Peyer's patch (tissue), 4 donors: ENCODE results near the gene PLK3. TPM values are rescaled to one million over a fixed set of nuclear protein-coding genes. Genes with fewer than 3 reads are reported as not detected.

Source experiments
- DNase-seq, 3 donors: peaks; one replicate each; pipeline ENCODE4 v3.0.0-alpha.2; 2017 to 2019
- H3K27ac ChIP-seq, 4 donors: fragments of 200-600 bp; sonication (generic); one replicate each; pipeline ENCODE4 v1.5.1; 2016 to 2019
- H3K27me3 ChIP-seq, 2 donors: fragments of 200-600 bp; sonication (generic); one replicate each; pipeline ENCODE4 v1.5.1; 2019
- H3K36me3 ChIP-seq, 3 donors: fragments of 200-600 bp; sonication (generic); one replicate each; pipeline ENCODE4 v1.5.1; 2016 to 2019
- H3K4me1 ChIP-seq, 4 donors: fragments of 200-600 bp; sonication (generic); one replicate each; pipeline ENCODE4 v1.5.1; 2016 to 2019
- H3K4me3 ChIP-seq, 4 donors: fragments of 200-600 bp; sonication (generic); 1 replicate in 3 of 4; 2 replicates in 1 of 4; pipeline ENCODE4 v1.5.1; 2016 to 2019; ENCODE audit warnings: mild to moderate bottlenecking in 1 of 4
- H3K9me3 ChIP-seq, 4 donors: fragments of 200-600 bp; sonication (generic); one replicate each; pipeline ENCODE4 v1.5.1; 2016 to 2019; ENCODE audit warnings: mild to moderate bottlenecking in 1 of 4
- CTCF ChIP-seq, 6 experiments: fragments of 450-650 bp in 4 of 6; fragments of 200-600 bp in 2 of 6; sonication (generic) in 1 of 6; IDR thresholded peaks; one replicate each; pipeline ENCODE4 v1.5.1; 2017 to 2019; ENCODE audit warnings: antibody characterized with exemption in 6 of 6, mild to moderate bottlenecking in 3 of 6, moderate library complexity in 1 of 6
- POLR2A ChIP-seq, 2 donors: fragments of 450-650 bp; IDR thresholded peaks; one replicate each; pipeline ENCODE4 v1.5.1; 2017; ENCODE audit warnings: antibody characterized with exemption in 2 of 2, mild to moderate bottlenecking in 2 of 2, moderate library complexity in 2 of 2
- total RNA-seq, 4 donors: library from RNA; depleted of rRNA; stranded (reverse); fragments of >200 nt; gene quantifications; one replicate each; pipeline ENCODE4 v1.1.0, GENCODE V29; 2016

Gene PLK3
- total RNA-seq, 4 donors from 2014 or later = 7.7 to 28.1 (median 23.5) TPM

- no peak overlapping the region for H3K27ac ChIP-seq
- H3K4me1 ChIP-seq = peaks cover 0 to 17% (median 4%) of the 10 kb centered on the region in 4 donors
- no peaks in the 10 kb centered on the region for H3K27me3 ChIP-seq
- H3K4me3 ChIP-seq = no peak overlapping the region
- TF ChIP-seq CTCF (IDR thresholded peaks at IDR 0.05) (no peak), POLR2A (IDR thresholded peaks at IDR 0.05) (no peak)
- DNase-seq = peak in 2 of 3 donors; percentile 12 to 40
- H3K9me3 ChIP-seq = no peaks in the 10 kb centered on the region
- no peaks in the 10 kb centered on the region for H3K36me3 ChIP-seq
Measured at GRCh38 chr1:44817771-44818495, 17.8 kb downstream of the PLK3 start.

- no peaks in the 10 kb centered on the region for H3K9me3 ChIP-seq
- DNase-seq = peak in 1 of 3 donors; percentile 28
- H3K4me3 ChIP-seq = peak overlapping the region; percentile 45 to 59 (median 50)
Measured at GRCh38 chr1:44819196-44819607, 19.0 kb downstream of the PLK3 start.

GRCh38 chr1:44819608-44820327, 19.6 kb downstream of the PLK3 start:
- Histone ChIP-seq H3K9me3 (no peaks in the 10 kb centered on the region), H3K4me3 (peak overlapping the region; percentile 45 to 59 (median 50)), H3K36me3 (no peaks in the 10 kb centered on the region), H3K27me3 (no peaks in the 10 kb centered on the region), H3K4me1 (peaks cover 0 to 10% (median 2%) of the 10 kb centered on the region in 4 donors), H3K27ac (peak overlapping the region; percentile 85 to 95 (median 88))
- TF ChIP-seq POLR2A (IDR thresholded peaks at IDR 0.05) = peak; percentile 95 to 99
- peak in 3 of 6 experiments; percentile 19 to 44 (median 23) for TF ChIP-seq CTCF (IDR thresholded peaks at IDR 0.05)
- DNase-seq = peak; percentile 85 to 94 (median 90)

More at GRCh38 chr1:44819196-44819607, 19.0 kb downstream of the PLK3 start:
- TF ChIP-seq CTCF (IDR thresholded peaks at IDR 0.05) (no peak), POLR2A (IDR thresholded peaks at IDR 0.05) (no peak)
- no peaks in the 10 kb centered on the region for H3K27me3 ChIP-seq
- no peaks in the 10 kb centered on the region for H3K36me3 ChIP-seq
- H3K4me1 ChIP-seq = peaks cover 0 to 10% (median 2%) of the 10 kb centered on the region in 4 donors
- peak overlapping the region; percentile 85 to 95 (median 88) for H3K27ac ChIP-seq

GRCh38 chr1:44820328-44821239, 20.4 kb downstream of the PLK3 start:
- peak in 1 of 3 donors; percentile 39 for DNase-seq
- Histone ChIP-seq H3K27me3 (no peaks in the 10 kb centered on the region), H3K27ac (peak overlapping the region; percentile 85 to 95 (median 88)), H3K4me1 (peaks cover 0 to 10% (median 2%) of the 10 kb centered on the region in 4 donors), H3K9me3 (no peaks in the 10 kb centered on the region), H3K36me3 (no peaks in the 10 kb centered on the region), H3K4me3 (peak overlapping the region; percentile 45 to 59 (median 50))
- no peak for TF ChIP-seq POLR2A (IDR thresholded peaks at IDR 0.05)
- TF ChIP-seq CTCF (IDR thresholded peaks at IDR 0.05) = peak in 1 of 6 experiments; percentile 13

- TF ChIP-seq POLR2A (IDR thresholded peaks at IDR 0.05) (no peak), CTCF (IDR thresholded peaks at IDR 0.05) (no peak)
- Histone ChIP-seq H3K4me3 (no peak overlapping the region), H3K9me3 (no peaks in the 10 kb centered on the region), H3K4me1 (peaks cover 0 to 10% (median 2%) of the 10 kb centered on the region in 4 donors), H3K27ac (peak overlapping the region in 1 of 4 donors; percentile 87), H3K27me3 (no peaks in the 10 kb centered on the region), H3K36me3 (no peaks in the 10 kb centered on the region)
- DNase-seq = peak in 1 of 3 donors; percentile 37
Measured at GRCh38 chr1:44821240-44821715, 21.1 kb downstream of the PLK3 start.
